HL-60/S4 treated with retinoic acid at 250 ng/mL for 4 days and 3 days (cell line): ENCODE results near the gene CLSTN1.
"Not testable (repeated sequence)": the region's sequence is repeated elsewhere in the genome, so short reads cannot be mapped to it uniquely, and the experiment has no call there.

Experiments
- in situ Hi-C: fragments of 300-500 bp; cut with MboI; formaldehyde crosslinking; loops from 2 replicates; pipeline ENCODE4 v1.7.0; 2022; ENCODE audit warnings: low sequenced_read_pairs

CLSTN1 gene

DNA sequence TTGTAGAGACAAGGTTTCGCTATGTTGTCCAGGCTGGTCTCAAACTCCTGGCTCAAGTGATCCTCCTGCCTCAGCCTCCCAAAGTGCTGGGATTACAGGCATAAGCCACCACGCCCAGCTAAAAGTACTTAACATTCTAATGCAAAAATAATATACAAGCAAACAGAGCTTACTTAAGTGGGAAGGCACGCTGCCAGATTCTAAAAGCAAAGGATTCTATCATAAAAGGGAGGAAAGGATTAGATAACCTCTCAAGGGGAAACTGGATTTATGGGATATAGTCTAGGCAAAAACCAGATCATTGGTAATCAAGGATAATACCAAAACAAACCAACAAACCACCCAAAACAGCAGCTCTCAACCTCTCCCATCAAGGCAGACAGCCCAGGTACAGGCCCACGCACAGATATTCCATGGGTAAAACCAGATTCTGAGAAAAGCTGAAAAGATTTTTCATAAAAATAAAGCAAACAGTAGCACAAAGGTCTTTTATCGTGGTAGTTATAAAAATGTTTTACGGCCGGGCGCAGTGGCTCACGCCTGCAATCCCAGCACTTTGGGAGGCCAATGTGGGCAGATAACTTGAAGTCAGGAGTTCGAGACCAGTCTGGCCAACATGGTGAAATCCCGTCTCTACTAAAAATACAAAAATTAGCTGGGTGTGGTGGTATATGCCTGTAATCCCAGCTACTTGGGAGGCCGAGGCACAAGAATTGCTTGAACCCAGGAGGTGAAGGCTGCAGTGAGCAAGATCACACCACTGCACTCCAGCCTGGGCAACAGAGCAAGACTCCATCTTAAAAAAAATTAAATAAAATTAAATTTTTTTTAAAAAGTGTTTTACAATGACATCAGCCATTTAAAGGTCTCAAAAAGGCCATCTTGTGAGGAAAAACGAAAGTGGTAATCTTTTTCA is 20.5 kb downstream of the CLSTN1 start:
- in situ Hi-C loops, result not testable (repeated sequence)

DNA sequence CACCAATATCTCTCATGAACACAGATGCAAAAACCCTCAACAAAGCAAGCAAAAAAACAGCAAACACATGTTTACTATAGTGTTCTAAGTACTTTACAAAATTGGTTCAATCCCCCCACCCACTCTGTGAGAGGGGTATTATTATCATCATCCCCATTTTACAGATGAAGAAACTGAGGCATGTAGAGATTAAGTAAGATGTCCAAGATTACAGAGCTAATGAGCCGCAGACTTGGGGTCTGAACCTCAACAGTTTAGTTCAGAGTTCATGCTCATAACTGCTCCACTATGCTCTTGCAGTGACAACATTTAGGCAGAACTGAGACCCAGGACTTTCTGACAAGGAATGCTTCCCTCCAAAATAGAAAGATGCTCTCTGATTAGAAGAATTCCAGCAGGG is 21.9 kb downstream of the CLSTN1 start:
- in situ Hi-C loops, result no loop called here

DNA sequence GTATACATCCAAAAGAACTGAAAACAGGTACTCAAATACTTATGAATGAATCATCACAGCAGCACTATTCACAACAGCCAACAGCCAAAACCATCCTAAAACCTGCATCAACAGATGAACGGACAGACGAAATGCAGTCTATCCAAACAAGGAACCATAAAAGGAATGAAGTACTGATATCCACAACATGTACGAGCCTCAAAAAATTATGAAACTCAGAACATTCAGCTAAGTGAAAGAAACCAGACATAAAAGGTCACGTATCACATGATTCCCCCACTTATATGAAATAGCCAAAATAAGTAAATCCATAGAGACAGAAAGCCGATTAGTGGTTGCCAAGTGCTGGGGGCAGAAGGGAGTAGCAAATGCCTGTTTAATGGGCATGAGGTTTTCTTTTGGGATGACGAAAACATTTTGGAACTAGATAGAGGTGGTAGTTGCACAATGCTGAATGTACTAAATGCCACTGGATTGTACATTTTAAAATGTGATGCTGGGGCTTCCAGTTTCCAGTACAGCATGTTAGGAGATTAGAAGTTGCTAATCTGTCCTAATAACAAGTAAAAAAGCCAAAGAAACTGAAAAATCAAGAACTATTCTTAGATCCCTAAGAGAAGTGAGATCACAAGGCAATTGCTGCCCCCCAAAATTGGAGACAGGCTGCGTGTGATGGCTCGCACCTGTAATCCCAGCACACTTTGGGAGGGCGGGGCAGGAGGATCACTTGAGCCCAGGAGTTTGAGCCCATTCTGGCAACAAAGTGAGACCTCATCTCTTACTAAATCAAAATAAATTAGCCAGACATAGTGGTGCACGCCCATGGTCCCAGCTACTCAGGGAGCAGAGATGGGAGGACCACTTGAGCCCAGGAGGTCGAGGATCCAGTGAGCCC is 25.3 kb downstream of the CLSTN1 start:
- in situ Hi-C loops, result no loop called here

DNA sequence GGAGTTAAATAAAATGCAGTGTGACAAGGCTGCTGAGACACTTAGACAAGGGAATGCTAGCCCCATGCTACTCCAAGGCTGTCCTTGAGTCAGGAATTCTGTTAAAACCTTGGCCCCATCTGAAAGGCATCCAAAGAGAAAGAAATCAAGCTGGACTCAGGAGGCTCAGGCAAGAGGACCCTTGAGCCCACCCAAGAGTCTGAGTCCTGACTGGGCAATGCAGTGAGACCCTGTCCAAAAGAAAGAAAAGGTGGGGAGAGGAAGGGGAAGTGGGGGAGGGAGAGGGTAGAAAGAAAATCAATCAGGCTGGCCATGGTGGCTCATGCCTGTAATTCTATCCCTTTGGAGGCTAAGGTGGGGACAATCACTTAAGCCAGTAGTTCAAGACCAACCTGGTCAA is 26.7 kb downstream of the CLSTN1 start:
- in situ Hi-C loops, result no loop called here

DNA sequence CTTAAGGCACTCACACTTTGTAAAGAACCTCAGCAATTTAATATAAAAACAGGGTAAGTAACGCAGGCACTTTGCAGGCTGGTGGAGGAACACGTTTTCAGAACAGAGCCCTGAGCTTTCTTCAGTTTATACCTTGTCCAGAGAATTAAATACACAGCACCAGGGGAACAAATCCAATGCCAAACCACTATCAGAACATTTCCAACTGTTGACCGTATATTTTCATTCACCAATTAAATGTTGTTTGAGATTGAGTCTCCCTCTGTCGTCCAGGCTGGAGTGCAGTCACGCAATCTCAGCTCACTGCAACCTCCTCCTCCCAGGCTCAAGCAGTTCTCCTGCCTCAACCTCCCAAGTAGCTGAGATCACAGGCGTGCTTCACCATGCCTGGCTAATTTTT is 29.7 kb downstream of the CLSTN1 start:
- in situ Hi-C loops, result no loop called here

DNA sequence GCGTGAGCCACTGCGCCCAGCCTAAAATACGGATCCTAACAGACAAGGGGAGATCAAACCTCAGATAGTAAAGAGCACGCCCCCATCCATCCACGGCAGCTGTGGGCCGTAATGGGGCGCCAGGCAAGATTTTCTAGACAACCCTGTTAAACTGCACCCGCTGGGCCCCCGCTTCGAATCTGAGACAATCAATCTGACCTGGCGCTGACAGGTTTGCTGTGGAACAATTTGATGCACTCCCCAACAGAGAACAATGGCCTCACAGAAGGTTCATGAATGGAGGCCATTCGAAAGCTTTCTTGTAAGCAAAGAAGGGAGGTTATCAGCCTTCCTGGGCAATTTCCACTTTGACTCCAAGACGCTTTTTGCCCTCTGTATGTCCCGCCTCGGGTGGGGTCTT is 30.5 kb downstream of the CLSTN1 start:
- in situ Hi-C loops, result no loop called here

DNA sequence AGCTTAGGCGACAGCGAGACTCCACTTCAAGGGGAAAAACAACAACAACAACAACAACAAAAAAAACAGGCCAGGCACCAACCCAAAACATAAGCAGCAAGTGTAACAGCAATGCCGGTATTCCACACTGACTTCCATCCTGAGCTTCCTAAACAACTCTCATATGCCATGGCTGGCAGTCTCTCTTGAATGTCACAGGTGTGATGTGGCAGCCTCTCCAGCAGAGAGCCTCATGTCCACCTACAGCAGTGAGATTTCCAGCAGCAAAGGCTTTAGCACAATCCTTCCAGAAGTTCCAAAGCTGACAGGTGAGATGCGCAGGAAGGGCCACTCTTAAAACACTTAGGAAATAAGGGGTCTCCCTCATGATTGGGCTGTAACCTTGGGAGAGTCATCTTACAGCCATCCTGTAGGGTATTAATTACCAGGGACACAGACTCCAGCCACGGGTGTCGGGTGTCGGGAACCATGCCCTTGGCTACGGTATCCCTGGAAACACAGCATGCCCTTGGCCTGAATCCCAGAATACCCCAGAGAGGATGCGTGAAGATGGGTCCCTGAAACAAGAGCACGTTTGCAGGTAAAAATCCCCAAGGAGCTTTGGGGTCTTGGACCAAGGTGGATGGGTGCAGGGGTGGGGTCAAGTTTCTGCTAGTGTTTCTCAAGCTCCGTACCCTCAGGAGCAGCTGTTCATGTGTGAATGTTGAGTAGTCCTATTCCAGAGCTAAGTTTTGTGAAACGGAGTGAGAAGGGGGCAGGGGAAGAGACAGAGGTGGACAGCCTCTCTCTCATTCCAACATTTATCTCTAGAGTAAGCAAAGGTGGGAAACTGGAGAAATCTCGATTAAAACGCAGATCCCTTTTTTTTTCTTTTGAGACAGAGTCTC is 31.4 kb downstream of the CLSTN1 start:
- in situ Hi-C loops, result no loop called here

DNA sequence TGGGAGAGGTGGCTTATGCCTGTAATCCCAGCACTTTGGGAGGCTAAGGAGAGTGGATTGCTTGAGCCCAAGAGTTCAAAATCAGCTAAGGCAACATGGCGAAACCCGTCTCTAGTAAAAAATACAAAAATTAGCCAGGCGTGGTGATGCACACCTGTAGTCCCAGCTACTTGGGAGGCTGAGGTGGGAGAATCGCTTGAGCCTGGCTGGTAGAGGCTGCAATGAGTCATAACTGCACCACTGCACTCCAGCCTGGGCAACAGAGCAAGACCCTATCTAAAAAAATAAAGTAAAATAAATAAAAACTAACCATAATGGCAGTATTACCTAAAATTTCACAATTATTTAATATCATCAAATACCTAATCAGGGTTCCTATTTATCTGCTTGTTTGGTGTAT is 34.1 kb downstream of the CLSTN1 start:
- in situ Hi-C loops, result loop anchor here (10.0 kb wide), 1 partner anchor 75 kb away; no protein-coding TSS in a partner anchor

DNA sequence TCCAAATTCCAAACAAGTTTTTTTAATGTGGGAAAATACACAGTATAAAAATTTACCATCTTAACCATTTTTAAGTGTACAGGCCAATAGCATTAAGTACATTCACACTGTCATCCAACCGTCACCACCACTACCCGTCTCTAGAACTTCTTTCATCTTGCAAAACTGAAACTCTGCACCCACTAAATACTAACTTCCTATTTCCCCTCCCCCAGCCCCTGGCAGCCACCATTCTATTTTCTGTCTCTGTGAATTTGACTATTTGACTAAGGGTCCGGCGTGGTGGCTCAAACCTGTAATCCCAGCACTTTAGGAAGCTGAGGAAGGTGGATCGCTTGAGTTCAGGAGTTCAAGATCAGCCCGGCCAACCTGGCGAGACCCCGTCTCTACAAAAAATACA is 36.1 kb downstream of the CLSTN1 start:
- in situ Hi-C loops, result loop anchor here (10.0 kb wide), 1 partner anchor 77 kb away; no protein-coding TSS in a partner anchor

DNA sequence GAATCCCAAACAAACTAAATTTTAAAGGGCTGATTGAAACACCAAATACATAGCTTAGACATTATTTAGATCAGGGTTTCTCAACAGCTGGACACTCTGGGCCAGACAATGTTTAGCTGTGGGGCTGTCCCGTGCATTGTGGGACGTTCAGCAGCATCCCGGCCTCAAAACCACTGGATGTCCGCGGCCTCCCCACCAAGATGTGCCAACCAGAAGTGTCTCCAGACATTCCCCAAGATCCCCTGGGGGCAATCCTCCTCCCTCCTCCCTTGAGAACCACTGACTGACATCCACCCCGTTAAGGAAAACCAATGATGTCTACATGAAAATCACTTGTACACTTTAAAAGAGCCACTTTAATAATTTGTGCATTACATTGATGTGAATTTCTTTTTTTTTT is 38.4 kb downstream of the CLSTN1 start:
- in situ Hi-C loops, result loop anchor here (10.0 kb wide), 1 partner anchor 79 kb away; no protein-coding TSS in a partner anchor

DNA sequence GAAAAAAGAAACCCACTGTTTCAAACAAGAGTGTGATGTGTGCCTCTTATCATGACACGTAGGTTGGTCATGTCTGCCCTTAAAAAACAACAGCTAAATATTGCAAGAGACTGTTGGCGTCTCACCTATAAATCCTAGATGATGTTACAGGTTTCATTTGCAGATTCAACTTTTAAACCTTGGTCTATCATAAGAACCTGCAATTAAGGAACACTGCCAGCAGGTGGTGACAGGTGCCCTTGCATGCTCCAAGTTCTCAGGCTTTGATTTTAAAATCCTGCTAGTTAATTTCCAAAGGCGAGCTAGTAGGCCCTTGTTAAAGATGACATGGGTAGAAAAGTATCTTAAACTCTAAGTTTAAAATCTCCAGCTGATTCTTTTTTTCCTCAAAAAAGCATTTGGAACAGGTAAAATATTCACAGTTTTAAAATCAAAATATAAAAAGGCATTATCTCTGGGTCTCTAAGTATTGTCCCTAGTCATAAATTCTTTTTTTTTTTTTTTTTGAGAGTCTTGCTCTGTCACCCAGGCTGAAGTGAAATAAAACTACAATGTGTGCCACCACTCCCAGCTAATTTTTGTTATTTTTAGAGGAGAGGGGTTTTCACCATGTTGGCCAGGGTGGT is 39.1 kb downstream of the CLSTN1 start:
- in situ Hi-C loops, result loop anchor here (10.0 kb wide), 1 partner anchor 80 kb away; no protein-coding TSS in a partner anchor

DNA sequence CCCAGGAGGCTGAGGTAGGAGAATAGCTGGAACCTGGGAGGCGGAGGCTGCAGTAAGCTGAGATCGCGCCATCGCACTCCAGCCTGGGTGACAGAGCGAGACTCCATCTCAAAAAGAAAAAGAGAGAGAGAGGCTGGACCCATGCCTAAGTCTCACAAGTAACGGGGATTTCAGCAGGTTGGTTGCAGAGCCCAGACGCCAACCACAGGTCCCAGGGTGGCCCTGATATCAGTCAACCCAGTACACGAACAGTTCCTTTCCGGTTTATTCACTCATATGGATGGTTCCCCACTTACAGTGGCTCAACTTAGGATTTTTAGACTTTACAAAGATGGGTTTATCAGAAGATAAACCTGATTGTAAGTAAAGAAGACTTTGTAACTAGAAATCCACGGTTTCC is 40.9 kb downstream of the CLSTN1 start:
- in situ Hi-C loops, result loop anchor here (10.0 kb wide), 1 partner anchor 82 kb away; no protein-coding TSS in a partner anchor

DNA sequence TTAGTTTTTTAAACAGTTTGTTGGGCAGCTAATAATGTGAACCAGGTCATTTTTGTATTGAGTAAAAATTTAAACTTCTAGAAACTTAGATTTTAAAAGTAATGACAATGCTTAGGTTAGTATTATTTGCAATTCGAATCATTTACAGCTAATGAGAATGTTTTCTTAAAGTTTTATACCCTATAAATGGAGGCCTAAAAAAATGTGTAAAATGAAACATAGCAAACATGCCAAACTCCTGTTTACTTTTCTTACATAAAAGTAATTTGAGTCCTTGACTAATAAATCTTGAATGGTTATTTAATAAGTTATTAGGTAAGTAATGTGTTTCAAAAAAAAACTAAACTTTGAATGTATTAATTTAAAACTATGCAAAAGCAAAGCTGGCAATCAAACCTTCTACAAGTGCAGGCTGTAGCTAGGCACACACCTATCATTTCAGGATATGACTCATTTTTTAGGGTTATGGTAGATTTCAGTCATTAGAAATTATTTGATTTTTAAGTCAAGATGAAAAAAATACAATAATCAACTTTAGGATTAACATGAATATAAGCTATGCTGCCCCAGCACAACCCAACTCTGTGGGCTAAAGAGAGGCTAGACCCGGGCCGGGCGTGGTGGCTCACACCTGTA is 41.5 kb downstream of the CLSTN1 start:
- in situ Hi-C loops, result loop anchor here (10.0 kb wide), 1 partner anchor 83 kb away; no protein-coding TSS in a partner anchor

DNA sequence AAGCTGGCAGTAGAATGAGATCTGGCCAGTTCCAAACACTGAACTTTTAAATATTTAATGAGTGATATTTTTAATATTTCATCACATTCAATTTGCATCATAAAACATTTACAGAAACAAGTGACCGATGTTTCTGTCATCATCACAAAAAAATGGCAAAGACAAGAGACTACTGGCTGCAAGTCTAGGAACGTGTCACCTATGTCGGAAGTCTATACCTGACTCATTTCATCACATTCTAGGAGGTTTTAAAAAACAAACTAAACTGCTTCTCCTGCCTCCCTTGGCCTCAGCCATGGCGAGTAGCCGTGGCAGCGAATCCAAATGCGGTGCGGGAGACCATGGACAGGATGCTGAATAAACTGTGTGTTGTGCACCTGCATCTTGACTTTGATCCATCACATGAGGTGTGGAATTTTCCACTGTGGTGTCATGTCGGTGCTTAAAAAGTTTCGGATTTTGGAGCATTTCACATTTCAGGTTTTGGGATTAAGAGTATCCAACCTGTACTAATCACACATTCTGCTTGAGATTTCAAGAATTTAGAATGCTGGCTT is 43.1 kb downstream of the CLSTN1 start:
- in situ Hi-C loops, result loop anchor here (10.0 kb wide), 1 partner anchor 84 kb away; no protein-coding TSS in a partner anchor

DNA sequence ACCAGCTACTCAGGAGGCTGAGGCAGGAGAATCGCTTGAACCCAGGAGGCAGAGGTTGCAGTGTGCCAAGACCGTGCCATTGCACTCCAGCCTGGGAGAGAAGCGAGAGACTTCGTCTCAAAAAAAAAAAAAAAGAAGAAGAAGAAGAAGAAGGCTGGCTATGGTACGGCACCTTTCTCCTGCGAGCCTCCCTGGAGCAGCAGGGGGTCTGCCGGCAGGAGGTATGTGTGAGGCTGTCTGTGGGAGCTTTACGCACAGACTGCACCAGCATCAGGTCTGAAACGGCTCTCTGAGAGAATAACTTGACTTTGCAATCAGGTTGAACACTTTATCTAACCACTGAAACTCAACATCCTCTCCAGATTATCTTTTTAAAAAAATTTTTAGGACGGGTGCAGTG is 44.9 kb downstream of the CLSTN1 start:
- in situ Hi-C loops, result no loop called here

DNA sequence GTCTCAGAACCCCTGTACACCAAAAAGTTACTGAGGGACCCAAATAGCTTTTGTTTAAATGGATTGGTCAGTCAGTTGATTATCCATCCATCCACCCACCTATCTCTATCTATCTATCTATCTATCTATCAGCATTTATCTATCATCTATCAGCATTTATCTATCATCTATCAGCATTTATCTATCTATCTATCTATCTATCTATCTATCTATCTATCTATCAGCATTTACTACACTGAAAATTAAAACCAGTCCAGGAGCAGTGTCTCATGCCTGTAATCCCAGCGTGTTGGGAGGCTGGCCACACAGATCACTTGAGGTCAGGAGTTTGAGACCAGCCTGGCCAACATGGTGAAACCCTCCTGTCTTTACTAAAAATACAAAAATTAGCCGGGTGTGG is 47.1 kb downstream of the CLSTN1 start:
- in situ Hi-C loops, result no loop called here

DNA sequence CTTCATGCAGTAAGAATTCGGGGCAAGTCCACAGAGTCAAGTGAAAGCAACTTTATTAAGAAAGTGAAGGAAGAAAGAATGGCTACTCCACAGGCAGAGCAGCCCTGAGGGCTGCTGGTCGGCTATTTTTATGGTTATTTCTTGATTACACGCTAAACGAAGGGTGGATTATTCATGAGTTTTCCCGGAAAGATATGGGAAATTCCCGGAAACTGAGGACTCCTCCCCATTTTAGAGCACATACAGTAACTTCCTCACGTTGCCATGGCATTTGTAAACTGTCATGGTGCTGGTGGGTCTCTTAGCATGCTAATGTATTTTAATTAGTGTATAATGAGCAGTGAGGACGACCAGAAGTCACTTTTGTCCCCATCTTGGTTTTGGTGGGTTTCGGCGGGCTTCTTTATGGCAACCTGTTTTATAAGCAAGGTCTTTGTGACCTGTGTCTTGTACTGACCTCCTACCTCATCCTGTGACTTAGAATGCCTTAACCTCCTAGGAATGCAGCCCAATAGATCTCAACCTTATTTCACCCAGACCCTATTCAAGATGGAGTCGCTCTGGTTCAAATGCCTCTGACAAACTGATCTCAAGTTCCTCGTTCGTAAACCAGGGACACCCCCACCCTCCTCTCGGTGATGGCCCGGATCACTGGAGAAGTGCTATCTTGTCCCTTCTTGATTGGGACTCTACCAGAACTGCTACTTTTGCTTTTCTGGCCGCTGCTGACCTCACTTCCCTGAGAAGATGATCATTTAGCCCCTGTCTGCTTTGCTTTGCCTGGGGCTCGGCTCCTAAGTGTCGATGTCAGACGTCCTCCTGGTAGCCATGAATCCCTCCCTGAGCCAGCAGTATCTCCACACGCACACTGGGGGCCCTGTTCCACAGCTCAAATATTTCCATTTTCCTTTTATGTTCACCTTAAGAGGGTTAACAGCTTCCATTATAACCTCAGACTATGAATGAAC is 48.8 kb downstream of the CLSTN1 start:
- in situ Hi-C loops, result no loop called here

DNA sequence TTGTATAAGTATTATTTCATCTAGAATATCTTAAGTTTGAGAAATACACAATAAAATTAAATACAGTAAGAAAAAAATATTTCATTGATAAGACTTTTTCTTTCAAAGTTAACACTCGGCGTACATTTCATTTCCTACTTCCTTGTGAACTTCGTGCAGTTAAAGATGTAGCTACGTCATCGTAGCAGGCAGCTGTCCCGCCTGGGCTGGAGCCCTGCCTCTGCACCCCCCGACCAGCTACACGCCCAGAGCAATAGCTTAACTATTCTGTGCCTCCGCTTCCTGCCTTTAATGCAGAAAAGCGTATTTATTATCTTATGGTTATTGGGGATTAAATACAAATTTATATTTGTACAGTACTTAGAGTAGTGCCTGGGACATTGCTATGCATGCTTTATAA is 53.5 kb downstream of the CLSTN1 start:
- in situ Hi-C loops, result no loop called here
